Right hindlimb (tissue), 1 donor: ENCODE data around the gene TBXAS1.

Experiments used
- DNase-seq: peaks from one replicate; pipeline ENCODE4 v3.0.0-alpha.2; 2018

The TBXAS1 gene

GRCh38 chr7:139829025-139829774, at the start of gene TBXAS1:
Gene TBXAS1, plus strand, starts transcription at chr7:139829264. Its CDS starts 127 bp downstream, at chr7:139829391.
- no peak for DNase-seq

GRCh38 chr7:139782932-139783331, 46.1 kb upstream of the TBXAS1 start:
- DNase-seq, result no peak

GRCh38 chr7:139783647-139784385, 45.2 kb upstream of the TBXAS1 start:
- no peak for DNase-seq

DNA sequence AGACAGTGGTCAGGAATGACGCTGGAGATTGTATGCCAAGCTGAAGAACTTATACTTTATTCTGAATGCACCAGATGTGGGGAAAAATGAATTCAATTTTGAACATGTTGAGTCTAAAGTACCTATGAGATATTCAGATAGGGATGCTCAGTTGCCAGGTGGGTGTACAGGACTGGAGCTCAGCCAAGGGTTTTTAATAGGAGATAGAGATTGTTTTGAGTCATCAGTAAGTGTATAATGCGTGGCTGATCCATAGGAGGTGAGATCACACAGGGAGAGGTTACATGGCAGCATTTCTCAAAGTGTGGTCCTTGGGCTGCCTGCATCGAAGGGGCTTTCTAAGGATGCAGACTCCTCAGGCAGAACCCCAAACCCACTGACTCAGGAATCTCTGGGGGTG, 44.4 kb upstream of the TBXAS1 start:
- no peak for DNase-seq

GRCh38 chr7:139791316-139791715, 37.7 kb upstream of the TBXAS1 start:
- no peak for DNase-seq

DNA sequence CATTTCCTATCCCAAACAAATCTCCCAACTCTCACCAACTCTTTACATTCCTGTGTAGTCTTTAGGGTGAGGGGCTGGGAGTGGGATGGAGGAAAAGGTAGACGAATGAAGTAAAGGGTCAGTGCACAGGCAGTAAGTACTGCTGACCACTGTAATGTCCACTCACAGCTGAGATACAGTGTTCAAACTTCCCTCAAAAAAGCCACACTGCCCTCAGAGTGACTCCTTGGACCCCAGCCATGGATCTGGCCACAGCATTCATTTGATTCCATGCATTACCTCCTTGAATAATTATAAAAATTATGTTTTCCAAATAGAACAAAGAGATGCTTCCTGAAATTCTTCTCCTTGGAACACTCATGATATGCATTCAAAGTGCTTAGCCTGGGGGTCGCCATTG, 31.5 kb upstream of the TBXAS1 start:
- DNase-seq, result no peak

- DNase-seq, result no peak
Measured at GRCh38 chr7:139798221-139798620, 30.8 kb upstream of the TBXAS1 start.

- no peak for DNase-seq
Measured at GRCh38 chr7:139798892-139799291, 30.2 kb upstream of the TBXAS1 start.

DNA sequence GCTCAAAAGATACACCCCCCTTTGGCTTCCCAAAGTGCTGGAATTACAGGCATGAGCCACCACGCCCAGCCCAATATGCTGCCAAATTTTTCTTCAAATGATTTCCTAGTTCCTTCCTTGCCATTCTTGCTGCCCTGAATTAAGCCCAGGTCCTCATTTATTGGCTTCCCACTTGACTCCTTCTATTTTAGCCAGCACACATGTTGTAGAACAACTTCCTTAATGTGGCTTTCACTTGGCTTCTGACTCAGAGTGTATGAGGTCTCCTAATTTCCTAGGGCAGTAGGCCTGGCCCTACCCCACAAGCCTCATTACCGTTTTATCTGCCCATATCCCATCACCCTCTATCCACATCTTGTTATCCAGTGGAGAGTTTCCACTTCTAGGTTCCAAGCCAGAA, 29.5 kb upstream of the TBXAS1 start:
- no peak for DNase-seq

DNA sequence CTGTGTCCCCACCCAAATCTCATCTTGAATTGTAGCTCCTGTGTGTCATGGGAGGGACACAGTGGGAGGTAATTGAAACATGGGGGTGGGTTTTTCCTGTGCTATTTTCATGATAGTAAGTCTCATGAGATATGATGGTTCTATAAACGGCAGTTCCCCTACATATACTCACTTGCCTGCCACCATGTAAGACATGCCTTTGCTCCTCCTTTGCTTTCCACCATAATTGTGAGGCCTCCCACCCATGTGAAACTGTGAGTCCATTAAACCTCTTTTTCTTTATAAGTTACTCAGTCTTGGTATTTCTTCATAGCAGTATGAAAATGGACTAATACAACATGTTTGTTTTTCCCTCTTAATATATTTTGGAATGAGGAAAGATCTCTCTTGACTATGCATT, 24.5 kb upstream of the TBXAS1 start:
- no peak for DNase-seq

- DNase-seq, result no peak
Measured at GRCh38 chr7:139807009-139807408, 22.1 kb upstream of the TBXAS1 start.

DNA sequence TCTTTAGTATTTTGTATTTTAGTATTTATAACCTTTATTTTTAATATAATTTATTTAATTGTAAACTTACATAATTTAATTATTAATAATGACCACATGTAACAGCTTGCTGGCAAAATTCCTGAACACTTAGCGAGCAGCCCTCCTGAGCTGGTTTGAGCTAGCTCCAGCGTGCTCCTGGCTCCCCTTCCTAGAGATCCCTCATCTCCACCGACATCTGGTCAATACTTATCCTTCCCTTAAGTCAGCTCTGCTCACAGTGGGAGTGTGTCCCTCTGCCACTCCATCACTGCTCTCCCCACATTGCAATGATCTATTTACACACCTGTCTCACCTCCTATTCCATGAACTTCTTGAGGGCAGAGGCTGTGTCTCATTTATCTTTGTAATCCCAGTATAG, 20.6 kb upstream of the TBXAS1 start:
- no peak for DNase-seq

DNA sequence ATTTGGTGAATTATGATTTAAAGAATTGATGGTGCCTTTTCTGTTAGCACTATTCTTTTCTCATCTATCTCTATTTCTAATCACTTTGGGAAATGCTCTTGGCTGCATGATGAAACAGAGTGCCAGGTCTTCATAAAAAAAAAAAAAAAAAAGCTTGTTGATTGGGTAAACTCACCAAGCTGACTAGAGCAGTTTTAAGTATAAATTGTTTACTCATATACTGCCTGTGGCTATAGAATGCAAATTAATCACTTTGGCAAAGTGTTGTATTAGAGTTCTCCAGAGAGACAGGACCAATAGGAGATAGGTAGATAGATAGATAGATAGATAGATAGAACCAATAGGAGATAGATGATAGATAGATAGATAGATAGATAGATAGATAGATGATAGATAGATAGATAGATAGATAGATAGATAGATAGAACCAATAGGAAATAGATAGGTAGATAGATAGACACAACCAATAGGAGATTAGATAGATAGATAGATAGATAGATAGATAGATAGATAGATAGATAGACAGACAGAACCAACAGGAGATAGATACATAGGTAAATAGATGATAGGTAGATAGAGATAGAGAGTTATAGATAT, 20.1 kb upstream of the TBXAS1 start:
- no peak for DNase-seq

- no peak for DNase-seq
Measured at GRCh38 chr7:139811066-139811465, 18.0 kb upstream of the TBXAS1 start.

DNA sequence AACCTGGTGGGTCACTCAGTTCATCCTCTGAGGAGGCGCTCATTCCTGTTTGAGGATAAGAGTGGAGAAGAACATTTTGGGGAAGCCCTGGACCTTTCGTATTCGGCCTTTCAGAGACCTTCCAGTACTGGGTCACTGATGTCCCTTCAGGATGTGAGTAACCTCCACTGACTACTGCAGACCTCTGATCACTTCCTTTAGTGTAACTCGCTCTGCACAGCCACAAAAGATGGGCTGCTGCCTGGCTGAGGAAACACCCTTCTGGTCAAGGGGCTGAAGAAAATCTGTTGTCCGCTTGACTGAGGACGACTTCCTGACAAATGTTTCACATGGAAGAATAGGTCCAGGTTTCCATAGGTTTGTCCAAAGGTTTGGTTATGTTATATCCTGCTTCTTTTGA, 15.9 kb upstream of the TBXAS1 start:
- no peak for DNase-seq

GRCh38 chr7:139813689-139814088, 15.4 kb upstream of the TBXAS1 start:
- no peak for DNase-seq

DNA sequence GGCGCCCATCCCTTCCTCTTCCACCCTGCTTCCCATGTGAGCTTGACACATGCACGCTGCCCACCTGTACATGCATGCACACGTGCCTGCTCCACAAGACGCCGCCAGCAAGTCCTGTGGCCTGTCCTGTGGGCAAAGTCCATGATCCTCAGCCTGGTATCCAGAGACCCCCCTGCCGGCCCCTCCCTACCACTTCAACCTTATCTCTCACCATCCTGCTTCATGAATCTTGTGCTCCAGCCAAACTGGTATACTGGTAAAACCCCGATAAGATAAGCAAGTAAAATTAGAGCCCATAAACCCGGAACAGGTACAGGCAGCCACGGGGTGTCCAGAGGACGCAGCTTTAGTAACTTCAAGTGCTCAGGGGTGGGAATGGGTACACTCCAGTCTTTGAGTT, 11.8 kb upstream of the TBXAS1 start:
- DNase-seq, result no peak

- DNase-seq, result no peak
Measured at GRCh38 chr7:139820089-139820488, 9.0 kb upstream of the TBXAS1 start.

DNA sequence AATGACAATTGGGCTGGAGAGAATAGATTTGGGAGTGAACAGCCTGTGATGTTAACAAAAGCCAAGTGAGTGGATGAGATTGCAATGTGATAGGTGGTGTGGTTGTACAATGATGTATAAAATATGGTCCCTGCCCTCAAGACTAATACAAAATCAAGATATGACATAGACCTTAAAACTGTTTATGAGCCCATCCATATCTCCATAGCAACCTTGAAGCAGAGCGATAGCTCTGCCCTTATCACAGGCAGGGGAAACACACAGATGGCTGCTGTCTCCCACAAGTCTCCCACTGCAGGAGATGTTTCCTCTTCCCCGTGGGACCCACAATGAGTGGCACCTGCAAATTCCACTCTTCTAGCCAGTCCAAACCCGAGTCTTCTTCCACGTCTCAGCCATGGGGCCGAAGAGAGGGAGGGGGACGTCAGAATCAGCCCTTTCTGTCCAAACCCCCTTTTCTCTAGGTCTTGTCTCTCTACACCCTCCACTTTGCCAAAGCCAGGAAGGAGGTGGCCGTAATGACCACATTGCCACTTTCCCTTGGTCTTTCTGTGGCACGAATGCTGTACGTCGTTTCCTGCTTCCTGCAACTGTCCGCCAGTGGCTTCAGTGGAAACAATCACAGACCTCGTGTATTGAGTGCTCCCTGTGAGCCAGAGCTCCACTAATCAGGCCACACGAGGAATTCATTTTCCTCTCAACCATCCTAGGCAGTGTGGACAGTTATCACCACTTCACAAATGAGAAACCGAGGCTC, 7.5 kb upstream of the TBXAS1 start:
- DNase-seq, result no peak

DNA sequence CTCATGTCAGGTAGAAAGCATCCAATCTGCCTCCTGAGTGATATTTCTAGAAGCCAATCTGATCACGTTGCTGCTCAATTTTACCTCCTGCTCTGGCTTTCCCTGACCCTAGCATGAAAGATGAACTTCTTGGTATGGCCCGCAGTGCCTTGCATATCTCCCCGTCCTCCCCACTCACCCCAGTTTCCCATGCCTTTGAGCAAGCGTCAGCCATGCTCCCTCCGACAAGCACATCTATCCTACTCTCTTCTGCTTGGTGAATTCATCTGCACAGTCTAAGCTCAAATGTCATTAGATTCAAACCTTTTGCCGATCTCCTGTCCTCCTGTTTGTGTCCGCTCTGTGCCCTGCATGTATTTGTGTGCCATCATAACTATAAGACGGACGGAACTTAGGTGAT, 6.2 kb upstream of the TBXAS1 start:
- DNase-seq, result no peak

GRCh38 chr7:139823959-139824521, 5.0 kb upstream of the TBXAS1 start:
- DNase-seq, result no peak

- DNase-seq, result no peak
Measured at GRCh38 chr7:139825666-139826290, 3.3 kb upstream of the TBXAS1 start.

GRCh38 chr7:139827042-139827441, 2.0 kb upstream of the TBXAS1 start:
- DNase-seq, result no peak
